HG02840 (cell line): Measurements from ENCODE around the gene CPXM2.

Source experiments
- ATAC-seq: cut with Tn5 transposase; IDR thresholded peaks from one replicate; pipeline ENCODE4 v1.9.1; 2021; ENCODE audit warnings: mild to moderate bottlenecking, moderate library complexity, moderate number of reproducible peaks; ENCODE audit not compliant: unreplicated experiment, low FRiP score

CPXM2 gene

DNA sequence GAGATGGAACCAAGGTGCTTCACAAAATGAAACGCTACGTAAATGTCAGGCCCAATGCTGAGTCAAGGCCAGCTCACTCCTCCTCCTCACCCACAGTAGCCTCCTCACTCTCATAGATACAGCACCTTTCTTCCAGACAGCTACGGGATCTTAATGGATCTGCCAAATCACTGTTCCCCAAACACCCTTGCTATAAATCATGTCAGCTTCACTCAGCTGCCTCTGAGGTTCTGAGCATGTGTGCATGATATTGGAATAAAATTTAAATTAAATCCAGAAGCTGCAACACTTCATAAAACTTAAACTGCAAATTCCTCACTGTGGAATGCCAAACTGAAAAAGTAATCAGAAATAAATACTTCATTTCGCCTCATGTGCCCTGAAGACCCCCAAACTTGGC, 14.7 kb upstream of the CPXM2 start:
- no peak for ATAC-seq

DNA sequence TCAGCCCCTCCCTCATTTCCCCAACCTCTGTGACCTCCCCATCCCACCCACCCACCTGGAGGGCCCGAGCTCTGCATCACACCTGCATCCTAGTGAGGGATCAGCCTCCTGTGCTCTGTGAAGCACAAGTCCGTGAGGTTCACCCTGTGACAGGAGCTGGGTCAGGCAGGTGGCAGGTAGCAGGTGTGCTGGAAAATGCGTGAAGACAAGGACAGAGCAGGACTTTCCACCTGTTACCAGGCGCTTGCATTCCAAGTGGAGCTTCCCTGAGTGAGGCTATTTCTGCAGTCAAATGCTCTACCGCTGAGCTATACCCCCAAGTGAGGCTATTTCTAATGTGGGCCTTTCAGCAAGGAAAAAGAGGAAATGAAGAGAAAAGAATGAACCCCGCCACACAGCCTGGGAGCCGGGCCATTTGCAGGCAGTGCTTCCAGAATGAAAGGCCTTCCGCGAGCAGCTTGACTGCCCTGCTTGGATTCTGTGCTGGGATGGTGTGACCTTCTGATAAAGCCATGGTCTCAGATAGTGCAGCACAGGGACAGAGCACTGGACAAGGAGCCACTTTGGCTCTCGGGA, 13.3 kb upstream of the CPXM2 start:
- ATAC-seq, result no peak

DNA sequence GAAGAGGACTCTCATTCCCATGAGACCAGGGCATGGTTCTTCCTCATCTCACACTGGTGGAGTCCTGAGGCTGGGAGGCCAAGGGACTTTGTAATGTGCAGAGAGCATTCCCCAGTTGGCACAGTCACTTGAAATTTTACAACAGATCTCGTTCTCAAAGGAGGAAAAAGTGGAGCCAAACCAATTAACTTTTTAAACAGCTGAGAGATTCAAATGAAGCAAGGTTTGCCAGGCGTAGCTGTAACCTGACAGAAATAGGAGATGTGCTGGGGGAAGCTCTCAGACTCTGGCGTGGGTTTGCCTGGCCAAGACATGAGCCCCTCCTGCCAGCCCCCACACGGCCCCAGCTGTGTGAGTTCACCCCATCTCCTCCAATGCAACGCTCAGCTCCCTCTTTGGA, 12.0 kb upstream of the CPXM2 start:
- ATAC-seq, result no peak

DNA sequence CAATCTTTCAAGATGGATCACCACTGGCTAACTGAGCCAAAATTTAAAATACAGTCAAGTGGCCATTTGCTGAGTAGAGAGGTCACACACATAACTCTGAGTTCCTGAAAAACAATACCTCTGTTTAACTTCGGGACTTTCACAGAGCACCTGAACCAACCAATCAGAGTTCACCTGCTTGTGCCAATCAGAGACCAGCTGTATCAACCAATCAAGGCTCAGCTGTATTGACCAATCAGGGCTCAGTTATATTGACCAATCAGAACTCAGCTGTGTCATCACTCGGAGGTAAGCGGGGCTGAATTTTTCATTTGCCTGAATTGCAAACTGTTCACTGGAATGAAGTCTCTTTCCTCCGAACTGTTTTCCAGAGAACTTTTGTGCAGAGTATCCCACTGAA, 10.0 kb upstream of the CPXM2 start:
- ATAC-seq, result no peak

DNA sequence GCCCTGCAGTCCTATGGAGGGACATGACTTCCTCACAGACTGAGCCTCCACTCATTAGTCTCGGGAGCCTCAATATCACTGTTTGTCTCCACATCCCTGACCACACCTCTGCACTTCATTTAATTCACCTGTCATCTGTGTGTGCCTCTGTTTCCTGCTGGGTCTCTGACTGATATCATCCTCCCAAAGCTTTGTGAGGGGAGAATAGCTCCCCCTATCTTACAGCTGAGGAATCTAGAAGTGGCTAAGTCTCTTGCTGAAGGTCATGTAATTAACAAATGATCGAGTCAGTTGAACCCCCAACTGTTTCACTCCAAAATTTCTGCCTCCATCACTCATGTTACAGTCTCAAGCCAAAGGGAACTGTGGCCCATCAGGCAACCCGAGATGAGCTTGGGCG, 5.5 kb upstream of the CPXM2 start:
- no peak for ATAC-seq

DNA sequence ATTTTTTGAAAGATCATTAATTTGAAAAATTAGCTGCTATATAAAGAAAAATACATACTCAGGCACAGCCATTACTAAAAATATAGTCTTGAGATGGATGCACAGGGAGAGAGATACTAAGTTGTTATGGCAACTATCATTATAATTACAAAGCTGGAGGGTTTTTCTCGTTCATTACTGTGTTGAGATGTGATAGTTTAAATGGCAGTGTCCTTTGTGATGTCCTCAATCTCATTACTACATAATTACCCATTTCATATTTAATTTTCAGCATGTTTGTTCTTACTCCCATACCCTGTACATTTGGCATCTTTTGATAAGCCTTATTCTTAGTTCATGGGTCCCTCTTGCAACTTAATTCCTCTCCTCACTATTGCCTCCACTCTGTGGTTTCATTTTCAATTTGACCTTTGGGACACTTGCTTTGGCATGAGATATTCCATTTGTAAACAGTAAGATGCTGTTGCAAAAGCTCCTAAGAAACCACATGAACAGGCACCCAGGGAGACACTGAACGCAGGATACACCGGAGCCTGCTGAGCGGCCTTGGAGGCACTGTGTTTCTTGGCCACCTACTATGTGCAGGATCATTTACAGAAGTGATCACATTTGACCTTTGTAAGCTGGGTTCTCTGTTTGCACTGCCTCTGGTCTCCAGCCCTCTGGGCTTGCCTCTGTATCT, 4.8 kb upstream of the CPXM2 start:
- no peak for ATAC-seq

DNA sequence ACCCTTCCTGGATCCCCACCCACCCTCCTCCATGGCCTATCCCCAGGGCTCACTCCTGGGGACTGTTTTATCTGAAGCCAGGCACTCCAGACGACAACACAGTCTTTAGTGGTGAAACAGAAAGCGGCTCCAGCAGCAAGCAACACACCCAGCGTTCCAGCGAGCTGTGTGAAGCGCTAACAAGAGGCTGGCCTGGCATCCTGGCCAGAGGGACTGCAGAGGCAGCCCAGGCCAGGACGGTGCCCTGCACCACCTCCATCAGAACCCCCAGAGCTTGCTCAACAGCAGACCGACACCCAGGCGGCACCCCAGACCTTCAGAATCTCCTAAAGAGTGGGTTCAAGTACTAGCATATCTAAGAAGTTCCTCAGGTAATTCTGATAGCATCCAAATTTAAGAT, 2.0 kb upstream of the CPXM2 start:
- no peak for ATAC-seq

DNA sequence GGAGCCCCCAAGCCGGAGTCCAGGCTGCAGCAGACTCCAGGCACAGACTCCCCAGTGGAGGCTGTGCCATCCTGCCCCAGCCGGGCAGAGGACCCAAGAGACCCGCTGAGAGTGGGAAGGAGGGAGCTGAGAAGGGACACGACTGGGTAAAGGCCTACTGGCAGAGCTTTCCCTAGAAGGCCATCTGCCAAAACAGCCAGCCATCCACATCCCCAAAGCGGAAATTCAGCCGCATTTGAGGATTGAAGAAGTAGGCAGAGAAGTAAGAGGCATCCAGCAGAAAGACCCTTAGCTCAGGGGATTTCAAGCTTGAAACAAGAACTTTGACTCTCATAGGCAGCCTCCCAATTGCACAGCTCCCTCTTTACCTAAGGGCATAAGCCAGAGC, 857 bp downstream of the CPXM2 start:
- no peak for ATAC-seq

DNA sequence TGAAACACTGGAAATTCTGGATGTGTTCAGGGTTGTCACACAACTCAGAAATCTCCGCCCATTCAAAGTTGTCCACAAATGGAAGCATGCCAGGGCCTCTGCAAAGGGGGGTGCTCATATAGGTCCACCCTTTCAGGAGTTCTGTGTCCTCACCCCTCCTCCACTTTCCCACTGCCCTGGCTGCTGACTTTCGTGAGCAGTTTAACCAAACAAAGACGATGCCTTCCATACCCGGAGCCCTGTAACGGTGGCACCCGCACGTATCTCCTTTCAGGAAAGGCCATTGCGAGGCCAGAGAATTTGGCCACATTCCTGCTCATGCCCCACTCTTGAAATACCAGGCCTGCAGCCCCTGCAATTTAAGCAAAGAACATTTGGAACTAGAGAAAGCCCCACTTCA, 1.4 kb downstream of the CPXM2 start:
- ATAC-seq, result no peak

DNA sequence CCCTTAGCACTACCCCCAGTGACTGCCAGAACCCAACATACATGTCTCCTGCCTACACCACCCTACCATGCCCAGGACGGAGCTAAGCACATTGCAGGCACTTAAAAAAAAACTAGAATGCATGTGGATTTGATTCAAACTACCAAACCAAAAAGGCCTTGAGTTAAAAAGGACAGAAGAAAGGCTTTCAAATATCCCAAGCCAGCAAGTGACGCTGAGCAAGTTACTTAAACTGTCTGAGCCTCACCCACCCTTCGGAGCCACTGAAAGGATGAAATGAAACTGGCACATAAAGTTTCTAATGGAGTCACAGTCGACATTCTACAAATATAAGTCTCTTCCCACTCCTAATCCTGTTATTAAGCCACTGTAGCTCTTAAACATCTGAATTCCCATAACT, 1.8 kb downstream of the CPXM2 start:
- ATAC-seq, result no peak

DNA sequence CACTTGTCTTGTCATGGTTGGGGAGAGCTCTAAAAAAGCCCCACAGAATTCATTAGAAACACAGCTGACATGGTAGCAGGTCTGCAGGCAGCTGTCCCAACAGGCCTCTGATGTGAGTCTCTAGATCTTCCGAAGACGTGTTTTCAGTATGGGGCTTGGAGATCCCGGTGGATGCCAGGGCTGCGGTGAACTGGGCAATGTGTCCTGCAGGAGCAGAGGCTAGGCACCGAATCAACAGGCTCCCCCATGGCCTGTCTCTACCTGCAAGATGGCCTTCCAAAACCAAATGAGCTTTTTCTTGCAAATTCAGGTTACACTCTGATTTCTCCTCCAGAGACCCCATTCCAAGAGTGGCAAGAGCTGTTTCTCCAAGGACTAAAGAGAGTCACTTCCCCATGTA, 2.9 kb downstream of the CPXM2 start:
- no peak for ATAC-seq

DNA sequence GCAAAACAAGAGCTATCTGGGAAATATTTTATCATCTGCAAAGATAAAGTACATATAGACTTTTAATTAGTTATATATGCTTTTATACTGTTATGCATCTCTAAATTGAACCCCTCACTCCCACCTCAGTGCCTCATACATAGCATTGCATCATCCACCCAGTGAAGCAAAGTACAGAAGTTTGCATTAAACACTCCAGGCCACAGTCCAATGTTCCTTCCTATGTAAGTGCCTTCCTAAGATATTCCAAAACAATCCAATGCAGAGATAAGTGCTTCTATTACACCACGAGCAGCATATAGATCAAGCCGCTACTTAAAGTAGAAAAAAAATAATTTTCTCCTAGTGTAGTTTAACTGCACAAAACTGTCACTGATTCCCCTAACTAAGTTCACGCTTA, 3.4 kb downstream of the CPXM2 start:
- no peak for ATAC-seq

DNA sequence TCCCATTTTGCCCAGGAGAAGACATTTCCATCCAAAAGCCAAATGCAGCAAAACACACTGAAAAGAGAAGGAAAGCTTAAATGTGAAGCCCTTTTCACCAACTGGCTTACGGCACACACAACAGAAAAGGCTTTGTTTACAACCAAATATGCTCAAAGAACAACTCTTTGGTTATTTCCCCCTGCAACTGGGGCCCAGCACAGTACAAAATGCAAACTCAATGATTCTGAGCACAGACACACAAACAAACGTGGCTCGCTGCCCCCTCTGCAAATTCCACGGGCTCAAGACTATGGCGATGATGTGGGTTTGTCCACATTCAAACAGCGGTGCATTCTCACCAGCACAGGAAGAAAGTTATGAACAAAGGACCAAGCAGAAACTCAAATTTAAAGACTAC, 5.3 kb downstream of the CPXM2 start:
- no peak for ATAC-seq

DNA sequence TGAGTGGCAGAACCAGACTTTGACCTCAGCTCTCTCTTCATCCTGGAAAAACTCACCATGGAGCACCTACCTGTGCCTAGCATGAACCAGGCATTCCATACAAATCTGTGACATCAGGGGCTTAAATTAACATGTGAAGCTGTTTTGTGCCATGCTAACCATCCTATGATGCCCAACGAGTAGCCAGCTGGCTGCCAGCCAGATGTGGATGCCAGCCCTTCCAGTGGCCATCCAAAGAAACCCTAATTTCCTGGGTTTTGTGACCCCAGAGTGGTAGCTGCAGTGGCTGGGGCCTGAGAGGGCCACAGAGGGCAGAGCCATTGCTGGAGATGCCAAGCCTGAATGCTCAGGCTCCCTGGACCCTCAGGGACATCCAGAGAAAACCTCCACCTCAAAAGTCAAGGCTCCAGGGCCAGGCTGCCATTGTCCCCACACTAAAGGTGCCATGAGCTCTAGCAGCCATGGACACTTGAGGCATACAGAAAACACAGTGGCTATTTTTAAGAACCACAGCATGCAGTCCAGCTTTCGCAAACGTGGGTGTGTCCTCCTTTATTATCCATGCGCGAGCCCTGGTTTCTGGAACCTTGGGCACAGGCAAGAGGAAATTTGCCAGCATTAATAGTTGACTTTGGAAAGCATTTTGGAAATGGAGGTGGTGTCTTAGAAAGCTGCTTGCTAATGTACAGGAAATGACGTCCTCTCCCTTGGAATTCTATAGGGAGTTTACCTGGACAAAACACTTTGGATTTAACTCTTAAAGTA, 6.0 kb downstream of the CPXM2 start:
- no peak for ATAC-seq

DNA sequence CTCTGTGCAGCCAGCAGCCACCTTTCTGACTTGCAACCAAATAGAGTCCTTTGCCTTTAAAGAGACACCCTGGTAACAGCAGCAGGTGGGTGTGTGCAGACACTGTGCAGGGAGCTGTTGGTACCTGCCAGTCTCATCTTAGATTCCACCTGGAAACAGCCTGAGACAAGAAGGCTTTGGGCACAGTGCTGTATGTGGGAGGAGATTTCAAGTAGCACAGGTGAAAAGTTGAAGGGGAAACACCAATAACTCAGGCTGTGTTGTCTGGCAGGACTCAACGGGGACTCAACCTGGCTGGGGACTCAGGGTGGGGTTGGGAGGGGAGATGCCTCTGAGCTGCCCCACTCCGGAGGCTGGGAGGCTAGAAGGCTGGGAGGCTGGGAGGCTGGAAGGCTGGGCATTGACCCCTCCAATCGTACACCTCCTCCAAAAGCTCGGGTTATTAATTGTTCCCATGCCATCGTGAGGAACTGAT, 6.7 kb downstream of the CPXM2 start:
- no peak for ATAC-seq

DNA sequence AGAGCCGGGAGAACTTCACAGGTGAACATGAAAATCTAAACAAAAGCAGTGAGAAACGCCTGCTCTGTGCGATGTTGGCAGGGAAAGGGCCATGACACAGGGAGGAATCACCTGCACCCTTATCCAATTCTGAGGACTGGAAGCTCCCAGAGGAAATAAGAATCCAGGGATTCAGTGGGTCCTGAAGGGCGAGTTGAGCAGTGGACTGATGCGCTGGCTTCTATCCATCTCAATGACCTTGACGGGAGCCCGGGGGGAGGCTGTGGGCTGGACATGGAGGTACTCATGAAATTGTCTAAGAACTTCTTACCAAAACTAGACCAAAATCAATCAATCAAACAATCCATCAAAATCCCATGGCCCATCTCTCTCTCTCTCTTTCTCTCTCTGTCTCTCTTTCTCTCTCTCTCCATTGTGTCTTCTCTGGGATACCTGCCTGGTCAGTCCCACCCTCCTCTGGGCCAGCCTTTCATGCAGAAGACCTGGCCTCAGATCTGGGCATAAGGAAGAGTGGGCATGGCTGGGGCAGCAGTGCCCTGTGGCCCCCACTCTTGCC, 7.2 kb downstream of the CPXM2 start:
- no peak for ATAC-seq

DNA sequence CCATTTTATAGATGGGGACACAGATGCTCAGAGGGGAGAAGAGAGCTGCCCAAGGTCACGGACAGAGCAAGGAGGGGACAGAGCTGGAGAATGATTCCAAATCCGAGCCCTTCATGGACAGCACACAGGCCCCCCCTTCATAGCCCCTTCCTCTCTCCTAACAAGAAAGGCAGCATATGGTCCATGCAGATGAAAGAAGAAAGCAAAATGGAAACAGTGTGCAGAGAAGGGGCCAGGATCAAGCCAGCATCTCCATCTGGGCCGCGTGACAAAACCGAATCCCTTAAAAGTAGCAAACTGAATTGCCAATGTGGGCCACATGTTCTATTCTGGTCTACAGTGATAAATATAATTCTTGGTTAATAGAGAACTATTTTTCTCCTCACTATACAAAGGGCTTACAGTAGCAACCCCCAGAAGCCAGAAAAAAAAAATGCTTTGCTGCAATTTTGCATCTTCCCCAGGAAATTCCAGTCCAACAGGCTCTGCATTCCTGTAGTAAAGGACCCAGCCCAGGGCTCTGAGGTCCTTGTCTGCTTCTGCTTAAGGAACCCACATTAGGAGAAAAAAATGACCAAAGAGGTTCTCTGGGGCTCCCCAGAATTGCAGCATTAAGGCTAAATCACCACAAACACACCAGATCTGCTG, 7.8 kb downstream of the CPXM2 start:
- no peak for ATAC-seq

DNA sequence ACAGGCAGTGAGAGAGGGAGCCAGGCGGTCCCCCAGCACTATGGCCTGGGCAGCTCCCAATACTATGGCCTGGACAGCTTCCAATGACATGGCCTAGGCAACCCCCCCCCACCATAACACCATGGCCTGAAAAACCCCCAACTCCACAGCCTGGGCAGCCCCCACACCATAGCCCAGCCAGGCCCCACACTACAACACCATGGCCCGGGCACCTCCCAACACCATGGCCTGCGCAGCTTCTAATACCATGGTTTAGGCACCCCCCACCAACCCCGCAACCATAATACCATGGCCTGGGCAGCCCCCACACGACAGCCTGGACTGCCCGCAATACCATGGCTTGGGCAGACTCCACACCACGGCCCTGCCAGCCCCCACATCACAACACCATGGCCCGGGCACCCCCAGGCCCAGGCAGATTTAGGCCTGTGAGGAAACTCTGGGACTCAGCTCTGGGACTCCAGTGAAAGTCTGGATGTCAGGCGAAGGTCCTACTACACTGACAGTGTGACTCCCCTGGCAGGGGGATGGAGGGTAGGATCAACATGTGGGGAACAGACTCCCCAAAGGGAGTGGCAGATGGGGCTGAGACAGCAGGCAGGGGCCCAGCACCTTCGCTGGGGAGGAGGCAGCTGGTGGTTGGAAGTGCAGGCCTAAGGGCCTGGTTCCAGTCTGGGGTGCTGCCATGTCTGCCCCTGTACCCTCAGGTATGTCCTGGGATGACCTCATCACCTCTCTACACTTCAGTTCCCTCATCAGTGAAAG, 8.7 kb downstream of the CPXM2 start:
- ATAC-seq, result no peak

DNA sequence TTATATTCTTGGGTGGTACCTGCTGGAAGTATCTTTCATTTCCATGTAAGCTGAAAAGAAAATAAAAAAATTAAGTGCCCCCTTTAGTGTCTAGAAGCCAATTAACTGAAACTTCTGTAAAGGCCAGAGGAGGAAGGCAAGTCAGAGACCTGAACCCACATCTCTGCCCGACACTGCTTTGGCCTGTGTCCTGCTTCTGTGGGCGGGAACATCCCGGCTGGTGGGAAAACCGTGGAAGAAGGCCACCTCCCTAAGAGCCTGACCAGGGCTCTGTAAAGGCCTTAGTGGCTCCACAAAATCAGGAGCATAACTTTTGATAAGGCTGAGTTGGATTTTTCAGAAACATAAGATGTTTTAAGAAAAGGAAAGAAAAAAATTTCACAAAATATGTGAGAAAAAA, 9.4 kb downstream of the CPXM2 start:
- ATAC-seq, result no peak

DNA sequence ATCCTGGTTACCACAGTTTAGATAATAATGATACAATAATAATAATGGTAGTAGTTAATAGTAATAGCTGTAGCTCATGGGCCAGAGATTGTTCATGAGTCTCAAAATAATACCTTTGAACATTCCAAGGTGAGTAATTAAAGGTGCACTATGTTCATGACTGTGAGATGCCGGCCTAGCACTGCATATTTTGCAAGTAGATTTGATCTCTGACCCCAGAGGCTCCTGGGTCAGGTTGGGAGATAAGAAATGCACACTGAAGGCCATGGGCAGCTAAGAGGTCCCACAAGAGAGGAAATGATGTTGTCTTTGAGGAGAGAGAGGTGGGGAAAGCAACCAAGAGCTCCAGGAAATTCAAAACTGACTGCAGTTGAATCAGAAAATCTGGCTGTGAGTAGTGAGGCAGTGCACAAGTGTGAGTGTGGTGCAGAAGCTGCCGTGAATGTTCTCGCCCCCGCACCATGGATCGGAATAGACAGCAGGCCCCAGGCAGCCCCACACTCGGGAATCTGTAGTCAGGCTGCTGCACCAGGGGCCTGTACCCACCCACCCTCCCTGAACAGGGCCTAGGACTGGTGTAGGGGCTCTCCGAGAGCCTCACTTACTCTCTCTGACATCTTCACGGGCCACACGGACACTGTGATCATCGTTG, 11.9 kb downstream of the CPXM2 start:
- ATAC-seq, result no peak
